Lung microvascular endothelial cell (primary cell): ENCODE data around the gene CCDC12. TPM values are rescaled to one million over a fixed set of nuclear protein-coding genes. Genes with fewer than 3 reads are reported as not detected.
A peak's percentile ranks its signal among the peaks of the same experiment; 100 is the strongest.

Source experiments
- DNase-seq, 2 donors: peaks; one replicate each; pipeline versions ENCODE4 v3.0.0 to v3.0.0-alpha.2; 2010; ENCODE audit warnings: low read depth in 2 of 2
- total RNA-seq: library from RNA; depleted of rRNA; stranded (reverse); fragments of >200 nt; gene quantifications from 2 replicates; pipeline ENCODE4 v1.2.1, GENCODE V29; 2014

Gene CCDC12
- 19.8 and 31.2 TPM in 2 replicates for total RNA-seq

GRCh38 chr3:46976326-46977190, at the start of gene CCDC12:
TSS of gene CCDC12 (minus strand) at chr3:46976745. CDS start at chr3:46976732, 13 bp downstream.
- DNase-seq: peak; percentile 99

- DNase-seq: no peak
These were observed 48.4 kb upstream of the CCDC12 start for GRCh38 chr3:47024932-47025331.

- DNase-seq: peak; percentile 51 to 54
These were observed 46.1 kb upstream of the CCDC12 start for GRCh38 chr3:47022641-47023071.

GRCh38 chr3:47020311-47020710, 43.8 kb upstream of the CCDC12 start:
- DNase-seq: no peak

- no peak for DNase-seq
These were observed 42.7 kb upstream of the CCDC12 start for GRCh38 chr3:47019201-47019600.

- no peak for DNase-seq
These were observed 41.7 kb upstream of the CCDC12 start for GRCh38 chr3:47018269-47018611.

GRCh38 chr3:47017504-47018268, 41.1 kb upstream of the CCDC12 start:
- no peak for DNase-seq

- peak in 1 of 2 donors; percentile 81 for DNase-seq
These were observed 40.4 kb upstream of the CCDC12 start for GRCh38 chr3:47016934-47017435.

GRCh38 chr3:47016086-47016933, 39.8 kb upstream of the CCDC12 start:
- no peak for DNase-seq

- no peak for DNase-seq
These were observed 38.6 kb upstream of the CCDC12 start for GRCh38 chr3:47015151-47015550.

GRCh38 chr3:47014036-47014435, 37.5 kb upstream of the CCDC12 start:
- DNase-seq: no peak

- DNase-seq: no peak
These were observed 36.7 kb upstream of the CCDC12 start for GRCh38 chr3:47013231-47013630.

- no peak for DNase-seq
These were observed 36.0 kb upstream of the CCDC12 start for GRCh38 chr3:47012342-47013230.

- DNase-seq: no peak
These were observed 34.8 kb upstream of the CCDC12 start for GRCh38 chr3:47011371-47011770.

GRCh38 chr3:47010910-47011309, 34.4 kb upstream of the CCDC12 start:
- no peak for DNase-seq

- DNase-seq: no peak
These were observed 33.7 kb upstream of the CCDC12 start for GRCh38 chr3:47010111-47010712.

- DNase-seq: peak; percentile 92 to 93
These were observed 32.9 kb upstream of the CCDC12 start for GRCh38 chr3:47009225-47010110.

GRCh38 chr3:47008851-47009224, 32.3 kb upstream of the CCDC12 start:
- no peak for DNase-seq

- no peak for DNase-seq
These were observed 31.8 kb upstream of the CCDC12 start for GRCh38 chr3:47008234-47008796.
